Measurements from ENCODE around the gene SNX4. TPM values are rescaled to one million over a fixed set of nuclear protein-coding genes. Genes with fewer than 3 reads are reported as not detected.
"Not testable (repeated sequence)": the region's sequence is repeated elsewhere in the genome, so short reads cannot be mapped to it uniquely, and the experiment has no call there.

Gene SNX4
- polyA plus RNA-seq, 1 donor (not counting 4 experiments of a cell fraction or from before 2014, with no cell fraction given): 17.9 TPM

GRCh38 chr3:125481786-125482185 is 38.2 kb downstream of the SNX4 start:
- Histone ChIP-seq H3K27me3 (ENCODE audit: control insufficient read depth, extremely low read depth, insufficient read depth, low read length) (no peaks in the 10 kb centered on the region), H3K79me2 (ENCODE audit: control insufficient read depth, insufficient read depth, low read length) (no peaks in the 10 kb centered on the region), H3K9me3 (ENCODE audit: control insufficient read depth, low read depth, low read length) (no peaks in the 10 kb centered on the region), H3K27ac (ENCODE audit: control insufficient read depth, insufficient read depth, low read length) (no peak overlapping the region), H3K9me1 (ENCODE audit: control insufficient read depth, extremely low read depth, insufficient read depth, low read length) (no peaks in the 10 kb centered on the region), H3K4me3 (ENCODE audit: control insufficient read depth in 2 of 3, extremely low read depth in 1 of 3, insufficient read depth in 2 of 3, low read depth in 1 of 3, low read length in 3 of 3) (no peak overlapping the region), H4K20me1 (ENCODE audit: control insufficient read depth, extremely low read depth, insufficient read depth, low read length) (no peaks in the 10 kb centered on the region), H3K36me3 (ENCODE audit: control insufficient read depth in 2 of 2, extremely low read depth in 1 of 2, insufficient read depth in 2 of 2, low read length in 2 of 2) (peaks cover 0 to 6% of the 10 kb centered on the region in 2 experiments), H3K4me1 (ENCODE audit: control insufficient read depth, extremely low read depth, insufficient read depth, low read length) (no peaks in the 10 kb centered on the region), H3K4me2 (ENCODE audit: control insufficient read depth, extremely low read depth, insufficient read depth, low read depth, low read length) (no peak overlapping the region), H2AFZ (ENCODE audit: control insufficient read depth, low read length) (no peak overlapping the region), H3K9ac (ENCODE audit: control insufficient read depth, extremely low read depth, insufficient read depth, low read length) (no peak overlapping the region)
- dilution Hi-C loops (cut with MboI; ENCODE audit: extremely low pct_ligation_motif_present, low sequenced_read_pairs): no loop called here
- FAIRE-seq: no peak
- TF ChIP-seq, protein P1, sequence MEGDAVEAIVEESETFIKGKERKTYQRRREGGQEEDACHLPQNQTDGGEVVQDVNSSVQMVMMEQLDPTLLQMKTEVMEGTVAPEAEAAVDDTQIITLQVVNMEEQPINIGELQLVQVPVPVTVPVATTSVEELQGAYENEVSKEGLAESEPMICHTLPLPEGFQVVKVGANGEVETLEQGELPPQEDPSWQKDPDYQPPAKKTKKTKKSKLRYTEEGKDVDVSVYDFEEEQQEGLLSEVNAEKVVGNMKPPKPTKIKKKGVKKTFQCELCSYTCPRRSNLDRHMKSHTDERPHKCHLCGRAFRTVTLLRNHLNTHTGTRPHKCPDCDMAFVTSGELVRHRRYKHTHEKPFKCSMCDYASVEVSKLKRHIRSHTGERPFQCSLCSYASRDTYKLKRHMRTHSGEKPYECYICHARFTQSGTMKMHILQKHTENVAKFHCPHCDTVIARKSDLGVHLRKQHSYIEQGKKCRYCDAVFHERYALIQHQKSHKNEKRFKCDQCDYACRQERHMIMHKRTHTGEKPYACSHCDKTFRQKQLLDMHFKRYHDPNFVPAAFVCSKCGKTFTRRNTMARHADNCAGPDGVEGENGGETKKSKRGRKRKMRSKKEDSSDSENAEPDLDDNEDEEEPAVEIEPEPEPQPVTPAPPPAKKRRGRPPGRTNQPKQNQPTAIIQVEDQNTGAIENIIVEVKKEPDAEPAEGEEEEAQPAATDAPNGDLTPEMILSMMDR (optimal IDR thresholded peaks at IDR 0.05 in 1 of 3, IDR thresholded peaks at IDR 0.05 in 1 of 3, conservative IDR thresholded peaks at IDR 0.05 in 1 of 3; ENCODE audit: extremely low read depth in 1 of 3, insufficient read depth in 2 of 3, low read length in 3 of 3): no peak
- TF ChIP-seq EZH2 (IDR thresholded peaks at IDR 0.05; ENCODE audit: low read length): no peak
- DNase-seq (ENCODE audit: low read depth, low spot score): no peak

GRCh38 chr3:125481375-125481759 is 38.6 kb downstream of the SNX4 start:
- H3K27me3 ChIP-seq (ENCODE audit: control insufficient read depth, extremely low read depth, insufficient read depth, low read length); H3K4me1 ChIP-seq (ENCODE audit: control insufficient read depth, extremely low read depth, insufficient read depth, low read length); H3K9ac ChIP-seq (ENCODE audit: control insufficient read depth, extremely low read depth, insufficient read depth, low read length); H3K9me3 ChIP-seq (ENCODE audit: control insufficient read depth, low read depth, low read length); H3K36me3 ChIP-seq (ENCODE audit: control insufficient read depth in 2 of 2, extremely low read depth in 1 of 2, insufficient read depth in 2 of 2, low read length in 2 of 2); FAIRE-seq; H3K27ac ChIP-seq (ENCODE audit: control insufficient read depth, insufficient read depth, low read length); DNase-seq (ENCODE audit: low read depth, low spot score); H2AFZ ChIP-seq (ENCODE audit: control insufficient read depth, low read length); H3K9me1 ChIP-seq (ENCODE audit: control insufficient read depth, extremely low read depth, insufficient read depth, low read length); H4K20me1 ChIP-seq (ENCODE audit: control insufficient read depth, extremely low read depth, insufficient read depth, low read length); H3K79me2 ChIP-seq (ENCODE audit: control insufficient read depth, insufficient read depth, low read length); dilution Hi-C loops (cut with MboI; ENCODE audit: extremely low pct_ligation_motif_present, low sequenced_read_pairs); H3K4me2 ChIP-seq (ENCODE audit: control insufficient read depth, extremely low read depth, insufficient read depth, low read depth, low read length); H3K4me3 ChIP-seq (ENCODE audit: control insufficient read depth in 2 of 3, extremely low read depth in 1 of 3, insufficient read depth in 2 of 3, low read depth in 1 of 3, low read length in 3 of 3): not testable (repeated sequence)

DNA sequence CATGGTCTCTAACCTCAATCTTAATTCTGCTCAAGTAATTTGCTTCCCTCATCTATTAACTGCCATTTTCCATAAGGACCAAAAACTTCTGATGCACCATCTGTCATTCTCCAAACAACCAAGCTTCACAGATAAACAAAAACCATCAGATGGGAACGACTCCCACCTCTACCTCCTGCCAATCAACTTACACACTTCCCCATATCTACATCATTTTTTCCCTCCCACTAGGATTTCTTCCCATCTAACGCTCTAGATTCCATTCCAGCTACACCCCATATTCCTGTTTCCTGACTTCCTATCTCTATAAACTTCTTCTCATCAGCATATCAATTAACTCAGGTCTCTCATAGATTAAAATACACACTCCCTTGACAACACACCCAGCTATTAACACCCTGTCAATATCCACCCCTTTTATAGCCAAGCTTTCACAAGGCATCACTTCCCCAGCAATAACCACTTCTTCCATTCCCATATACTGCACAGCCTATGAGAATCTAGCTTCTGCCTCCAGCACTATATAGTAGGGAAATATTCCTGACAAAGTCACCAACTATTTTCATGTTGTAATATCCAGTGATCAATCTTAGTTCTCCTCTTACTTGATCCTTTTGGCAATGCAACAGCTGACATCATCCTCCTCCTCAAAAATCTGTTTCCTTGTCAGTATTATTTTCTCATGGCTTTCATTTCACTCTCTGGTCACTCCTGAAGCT is 39.2 kb downstream of the SNX4 start:
- no peak for TF ChIP-seq EZH2 (IDR thresholded peaks at IDR 0.05; ENCODE audit: low read length)
- TF ChIP-seq, protein P1 (optimal IDR thresholded peaks at IDR 0.05 in 1 of 3, IDR thresholded peaks at IDR 0.05 in 1 of 3, conservative IDR thresholded peaks at IDR 0.05 in 1 of 3; ENCODE audit: extremely low read depth in 1 of 3, insufficient read depth in 2 of 3, low read length in 3 of 3): no peak
- Histone ChIP-seq H3K4me2 (ENCODE audit: control insufficient read depth, extremely low read depth, insufficient read depth, low read depth, low read length) (no peak overlapping the region), H3K4me3 (ENCODE audit: control insufficient read depth in 2 of 3, extremely low read depth in 1 of 3, insufficient read depth in 2 of 3, low read depth in 1 of 3, low read length in 3 of 3) (no peak overlapping the region), H3K27ac (ENCODE audit: control insufficient read depth, insufficient read depth, low read length) (no peak overlapping the region), H3K9me1 (ENCODE audit: control insufficient read depth, extremely low read depth, insufficient read depth, low read length) (no peaks in the 10 kb centered on the region), H2AFZ (ENCODE audit: control insufficient read depth, low read length) (no peak overlapping the region), H3K36me3 (ENCODE audit: control insufficient read depth in 2 of 2, extremely low read depth in 1 of 2, insufficient read depth in 2 of 2, low read length in 2 of 2) (peaks cover 0 to 6% of the 10 kb centered on the region in 2 experiments), H3K9ac (ENCODE audit: control insufficient read depth, extremely low read depth, insufficient read depth, low read length) (no peak overlapping the region), H3K9me3 (ENCODE audit: control insufficient read depth, low read depth, low read length) (no peaks in the 10 kb centered on the region), H3K27me3 (ENCODE audit: control insufficient read depth, extremely low read depth, insufficient read depth, low read length) (no peaks in the 10 kb centered on the region), H3K4me1 (ENCODE audit: control insufficient read depth, extremely low read depth, insufficient read depth, low read length) (no peaks in the 10 kb centered on the region), H4K20me1 (ENCODE audit: control insufficient read depth, extremely low read depth, insufficient read depth, low read length) (no peaks in the 10 kb centered on the region), H3K79me2 (ENCODE audit: control insufficient read depth, insufficient read depth, low read length) (no peaks in the 10 kb centered on the region)
- dilution Hi-C loops (cut with MboI; ENCODE audit: extremely low pct_ligation_motif_present, low sequenced_read_pairs): no loop called here
- no peak for DNase-seq (ENCODE audit: low read depth, low spot score)
- FAIRE-seq: no peak
